ENCODE results near the gene RNASE8. TPM values are rescaled to one million over a fixed set of nuclear protein-coding genes. Genes with fewer than 3 reads are reported as not detected.
"Not testable (repeated sequence)": the region's sequence is repeated elsewhere in the genome, so short reads cannot be mapped to it uniquely, and the experiment has no call there.

The RNASE8 gene
- total RNA-seq (not detected), polyA plus RNA-seq (not detected)
- long read RNA-seq, donor 1: 0 reads
- long read RNA-seq, donor 2: 0 reads

DNA sequence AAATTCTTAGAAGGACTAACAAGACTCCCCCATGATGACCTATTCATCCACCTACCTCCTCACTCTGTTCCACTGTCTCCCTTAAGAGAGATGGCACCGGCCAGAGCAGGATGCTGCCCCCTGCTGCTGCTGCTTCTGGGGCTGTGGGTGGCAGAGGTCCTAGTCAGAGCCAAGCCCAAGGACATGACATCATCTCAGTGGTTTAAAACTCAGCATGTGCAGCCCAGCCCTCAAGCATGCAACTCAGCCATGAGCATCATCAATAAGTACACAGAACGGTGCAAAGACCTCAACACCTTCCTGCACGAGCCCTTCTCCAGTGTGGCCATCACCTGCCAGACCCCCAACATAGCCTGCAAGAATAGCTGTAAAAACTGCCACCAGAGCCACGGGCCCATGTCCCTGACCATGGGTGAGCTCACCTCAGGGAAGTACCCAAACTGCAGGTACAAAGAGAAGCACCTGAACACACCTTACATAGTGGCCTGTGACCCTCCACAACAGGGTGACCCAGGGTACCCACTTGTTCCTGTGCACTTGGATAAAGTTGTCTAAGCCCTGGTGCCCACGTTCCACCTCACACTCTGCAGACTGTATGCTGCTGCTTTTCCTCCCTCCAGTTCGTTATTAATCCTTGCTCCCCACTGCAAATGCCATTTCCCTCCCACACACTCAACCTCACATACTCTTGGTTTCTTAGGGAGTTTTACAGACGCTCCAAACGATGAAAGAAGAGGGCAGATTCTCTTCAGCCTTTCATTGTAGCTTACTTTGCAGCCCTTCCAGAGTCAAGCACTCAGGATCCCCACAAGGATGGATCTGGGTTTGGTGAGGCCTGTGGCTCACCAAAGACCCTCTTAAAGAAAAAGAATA, at the start of gene RNASE8:
TSS of gene RNASE8 (plus strand) at position 20 of the 873 bp plus-strand sequence. CDS start at position 91, 71 bp downstream.
- TF ChIP-seq CTCF (IDR thresholded peaks at IDR 0.05): no peak
- no peaks in the 10 kb centered on the region for H3K36me3 ChIP-seq (ENCODE audit: insufficient read depth in 1 of 2, low read depth in 1 of 2)
- intact Hi-C loops (cut with DNase I): no loop called here
- no peak within 1 kb of the TSS for H3K27ac ChIP-seq
- WGBS, 3 donors: 73 to 79% (median 74%) methylated on average over 8 of the region's 8 CpGs
- ATAC-seq: no peak
- DNase-seq: no peak
- H3K9me3 ChIP-seq: no peaks in the 10 kb centered on the region
- no peak within 1 kb of the TSS for H3K4me3 ChIP-seq
- no peaks in the 10 kb centered on the region for H3K27me3 ChIP-seq (ENCODE audit: insufficient read depth in 3 of 3, low read length in 2 of 3)
- H3K4me1 ChIP-seq: no peaks in the 10 kb centered on the region

GRCh38 chr14:21009721-21010120, 47.9 kb upstream of the RNASE8 start:
- H3K4me3 ChIP-seq; H3K4me1 ChIP-seq; ATAC-seq; DNase-seq; H3K9me3 ChIP-seq; H3K27ac ChIP-seq; H3K27me3 ChIP-seq (ENCODE audit: insufficient read depth in 3 of 3, low read length in 2 of 3); intact Hi-C loops (cut with DNase I); H3K36me3 ChIP-seq (ENCODE audit: insufficient read depth in 1 of 2, low read depth in 1 of 2): not testable (repeated sequence)
- 73 to 77% (median 74%) methylated on average over 3 of the region's 3 CpGs for WGBS, 3 donors

DNA sequence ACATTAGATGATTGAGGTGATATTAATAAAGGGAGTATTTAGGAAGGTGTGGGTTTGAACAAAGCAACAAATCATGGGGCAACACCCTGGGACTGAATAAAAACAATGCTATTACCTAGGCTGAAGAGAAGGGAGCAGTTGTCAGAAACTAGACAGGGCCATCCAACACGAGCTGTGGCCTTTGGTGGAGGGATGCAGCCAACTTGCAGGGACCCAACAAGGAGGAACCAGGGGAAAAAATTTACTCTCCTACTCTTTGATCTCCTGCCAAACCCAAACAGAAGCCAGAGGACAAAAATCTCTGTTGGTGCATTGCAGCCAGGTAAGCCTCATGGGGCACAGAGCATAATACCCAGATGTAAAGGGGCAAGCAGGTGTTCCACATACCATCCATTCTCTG, 46.5 kb upstream of the RNASE8 start:
- TF ChIP-seq CTCF (IDR thresholded peaks at IDR 0.05): no peak
- ATAC-seq (no peak), DNase-seq (no peak)
- H3K4me3 ChIP-seq: no peak overlapping the region
- no peaks in the 10 kb centered on the region for H3K27me3 ChIP-seq (ENCODE audit: insufficient read depth in 3 of 3, low read length in 2 of 3)
- peaks cover 0 to 2% of the 10 kb centered on the region in 2 donors for H3K36me3 ChIP-seq (ENCODE audit: insufficient read depth in 1 of 2, low read depth in 1 of 2)
- intact Hi-C loops (cut with DNase I): no loop called here
- no peaks in the 10 kb centered on the region for H3K9me3 ChIP-seq
- H3K4me1 ChIP-seq: peaks cover 19% of the 10 kb centered on the region
- no peak overlapping the region for H3K27ac ChIP-seq
- 73 to 79% (median 73%) methylated on average over 1 of the region's 1 CpG for WGBS, 3 donors

DNA sequence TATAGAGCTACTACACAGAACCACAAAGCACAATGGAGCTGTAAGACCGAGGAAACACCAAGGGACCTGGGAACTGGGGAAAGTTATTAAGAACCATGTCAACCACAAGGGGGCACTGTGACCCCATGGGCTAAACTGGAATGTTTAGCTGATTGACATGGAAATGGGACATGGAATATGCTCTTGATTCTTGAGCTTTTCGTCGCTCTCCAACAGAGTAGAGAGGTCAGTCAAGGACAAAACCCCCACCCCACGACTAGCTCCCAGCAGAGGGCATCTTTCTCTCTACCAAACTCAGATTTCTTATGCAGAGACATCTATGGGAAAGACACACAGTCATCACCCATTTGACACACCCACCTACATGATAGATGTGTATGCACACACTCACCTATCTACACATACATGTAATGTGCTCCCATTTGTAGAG, 42.8 kb upstream of the RNASE8 start:
- intact Hi-C loops (cut with DNase I): loop anchor here (1.0 to 5.0 kb wide), 4 partner anchors 25 to 90 kb away; no protein-coding TSS in a partner anchor
- peaks cover 54% of the 10 kb centered on the region for H3K4me1 ChIP-seq
- TF ChIP-seq CTCF (IDR thresholded peaks at IDR 0.05): peak; percentile 99
- ATAC-seq (peak; percentile 74 to 86 (median 82)), DNase-seq (peak; percentile 81 to 90)
- peak overlapping the region; percentile 63 for H3K27ac ChIP-seq
- H3K4me3 ChIP-seq: peak overlapping the region; percentile 23
- no peaks in the 10 kb centered on the region for H3K27me3 ChIP-seq (ENCODE audit: insufficient read depth in 3 of 3, low read length in 2 of 3)
- peaks cover 2 to 38% of the 10 kb centered on the region in 2 donors for H3K36me3 ChIP-seq (ENCODE audit: insufficient read depth in 1 of 2, low read depth in 1 of 2)
- 0 to 1% (median 1%) methylated on average over 4 of the region's 4 CpGs for WGBS, 3 donors
- no peaks in the 10 kb centered on the region for H3K9me3 ChIP-seq

DNA sequence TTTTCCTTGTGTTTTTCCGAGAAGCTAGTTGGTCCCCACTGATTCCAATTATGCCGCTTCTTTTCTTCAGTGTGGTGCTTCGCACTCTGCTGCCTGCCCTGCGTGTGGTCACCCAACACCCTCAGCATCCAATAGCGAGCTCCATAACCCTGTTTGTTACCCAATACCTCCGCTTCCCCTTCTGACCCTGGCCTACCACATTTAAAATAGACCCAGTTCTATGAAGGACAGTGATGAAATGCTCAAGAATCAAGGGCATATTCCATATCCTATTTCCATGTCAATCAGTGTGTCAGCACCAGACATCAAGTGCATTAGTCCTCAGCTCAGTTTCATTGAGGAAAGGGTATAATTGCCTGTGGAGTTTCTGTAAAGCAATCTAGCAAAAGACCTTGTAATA, 42.3 kb upstream of the RNASE8 start:
- TF ChIP-seq CTCF (IDR thresholded peaks at IDR 0.05): no peak
- Histone ChIP-seq H3K27ac (peak overlapping the region; percentile 63), H3K36me3 (ENCODE audit: insufficient read depth in 1 of 2, low read depth in 1 of 2) (peaks cover 2 to 44% of the 10 kb centered on the region in 2 donors), H3K9me3 (no peaks in the 10 kb centered on the region), H3K4me1 (peaks cover 58% of the 10 kb centered on the region), H3K27me3 (ENCODE audit: insufficient read depth in 3 of 3, low read length in 2 of 3) (no peaks in the 10 kb centered on the region), H3K4me3 (peak overlapping the region; percentile 23)
- DNase-seq (peak in 1 of 2 donors; percentile 63), ATAC-seq (peak; percentile 73 to 87 (median 83))
- WGBS, 3 donors: 20 to 26% (median 24%) methylated on average over 6 of the region's 6 CpGs
- intact Hi-C loops (cut with DNase I): loop anchor here (2.0 to 5.0 kb wide), 2 partner anchors 77 to 89 kb away; no protein-coding TSS in a partner anchor
